NCI-H82 (cell line): Measurements from ENCODE around the gene RBKS.
A peak's percentile ranks its signal among the peaks of the same experiment; 100 is the strongest.
"Not testable (repeated sequence)": the region's sequence is repeated elsewhere in the genome, so short reads cannot be mapped to it uniquely, and the experiment has no call there.

ENCODE experiments used
- DNase-seq: peaks from one replicate; lab custom pipeline; 2025; lab: John Stamatoyannopoulos, UW

RBKS gene

DNA sequence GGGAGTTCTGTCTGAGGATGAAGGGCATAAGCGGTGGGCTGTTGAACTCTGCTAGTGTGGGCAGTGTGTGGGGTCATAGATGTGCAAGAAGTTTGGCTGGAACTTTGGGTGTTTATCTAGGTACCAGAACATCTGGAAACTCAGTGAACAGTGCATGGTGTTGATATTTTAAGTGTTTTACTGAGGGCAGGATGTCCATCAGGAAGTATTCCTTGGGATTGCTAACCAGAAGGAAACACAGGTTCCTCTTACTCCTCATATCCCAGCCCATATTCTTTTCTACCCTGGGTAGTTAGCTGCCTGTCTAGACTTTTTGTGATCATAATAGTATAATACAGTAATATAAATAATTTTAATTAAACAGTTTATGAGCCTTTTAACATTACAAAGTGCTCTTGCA is 15.9 kb upstream of the RBKS start:
- no peak for DNase-seq

DNA sequence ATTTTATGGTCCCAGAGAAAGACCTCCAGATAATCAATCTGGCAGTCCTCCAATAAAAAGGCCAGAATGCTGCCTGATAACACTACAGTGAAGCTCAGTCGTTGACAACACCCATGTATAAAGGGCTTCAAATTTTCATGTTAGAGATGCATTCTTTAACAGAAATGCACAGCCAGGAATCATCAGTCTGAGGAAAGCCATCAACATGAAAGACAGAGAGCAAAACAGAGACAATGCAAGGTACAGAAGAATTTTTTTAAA is 14.1 kb upstream of the RBKS start:
- DNase-seq: no peak

DNA sequence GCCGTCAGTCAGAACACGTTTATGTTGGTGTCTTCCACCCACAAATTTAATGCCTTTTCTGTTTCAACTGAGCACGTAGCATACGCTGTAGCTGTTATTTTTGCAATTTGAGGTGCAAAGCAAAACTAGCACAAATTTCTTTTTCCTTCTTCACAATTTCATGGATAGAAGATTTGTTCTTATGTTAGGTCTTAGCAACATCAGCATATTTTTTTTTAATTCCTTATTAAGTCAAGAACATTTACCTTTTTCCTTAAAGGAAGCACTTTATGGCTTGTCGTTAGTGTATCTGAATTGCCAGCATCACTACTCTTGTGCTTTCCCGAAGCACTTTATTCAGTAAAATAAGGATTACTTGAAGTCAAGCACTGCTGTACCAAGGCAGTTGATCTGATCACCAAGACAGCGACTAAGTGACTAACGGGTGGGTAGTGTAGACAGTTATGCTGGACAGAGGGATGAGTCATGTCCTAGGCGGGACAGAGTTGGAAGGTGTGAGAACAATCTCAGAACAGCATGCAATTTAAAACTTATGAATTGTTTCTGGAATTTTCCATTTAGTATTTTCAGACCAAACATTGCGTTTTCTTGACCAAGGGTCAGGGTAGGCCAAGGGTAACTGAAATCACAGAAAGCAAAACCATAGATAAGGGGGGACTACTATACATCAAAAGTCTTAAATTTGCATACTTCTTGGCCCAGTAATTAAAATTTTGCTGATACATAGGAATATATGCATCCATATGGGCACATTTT is 13.6 kb upstream of the RBKS start:
- DNase-seq: no peak

- DNase-seq: no peak
Measured at GRCh38 chr2:27903018-27903417, 12.8 kb upstream of the RBKS start.

GRCh38 chr2:27902098-27902497 is 11.9 kb upstream of the RBKS start:
- DNase-seq: no peak

DNA sequence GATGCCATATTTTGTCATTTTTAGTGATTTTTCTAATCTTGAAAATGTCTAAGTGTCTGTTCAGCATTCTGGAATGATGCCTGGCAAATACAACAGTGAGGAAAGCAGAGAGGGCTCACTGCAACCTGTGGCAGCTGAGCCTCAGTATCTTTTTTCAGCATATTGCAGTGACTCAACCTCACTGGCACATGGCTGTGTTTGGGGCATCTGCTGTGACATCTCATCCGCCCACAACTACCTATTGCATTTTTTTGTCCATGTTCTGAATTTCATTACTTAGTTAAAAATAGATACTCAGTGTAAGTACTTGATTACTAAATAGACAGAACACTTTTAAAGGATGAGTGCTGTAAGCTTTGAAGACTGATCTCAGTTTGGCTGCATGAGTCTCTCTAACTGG is 11.0 kb upstream of the RBKS start:
- DNase-seq: no peak

DNA sequence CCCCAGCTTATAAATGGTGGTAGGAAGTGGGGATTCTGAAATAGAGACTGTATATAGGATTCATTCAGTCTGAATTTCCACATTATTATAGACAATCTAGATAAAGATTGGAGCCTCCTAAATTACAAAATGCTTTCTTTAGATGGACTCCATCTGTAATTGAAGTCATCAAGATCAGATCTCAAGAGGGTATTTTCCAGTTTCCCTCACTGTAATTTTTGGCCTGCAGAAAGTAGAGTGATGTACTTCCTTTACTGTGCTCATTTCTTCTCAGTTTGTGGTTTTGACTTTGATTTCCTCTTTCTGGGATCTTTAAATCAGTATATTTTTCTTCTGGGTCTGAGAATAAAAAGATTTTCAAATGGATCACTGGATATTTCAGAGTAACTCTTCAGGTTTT is 7.5 kb upstream of the RBKS start:
- no peak for DNase-seq

DNA sequence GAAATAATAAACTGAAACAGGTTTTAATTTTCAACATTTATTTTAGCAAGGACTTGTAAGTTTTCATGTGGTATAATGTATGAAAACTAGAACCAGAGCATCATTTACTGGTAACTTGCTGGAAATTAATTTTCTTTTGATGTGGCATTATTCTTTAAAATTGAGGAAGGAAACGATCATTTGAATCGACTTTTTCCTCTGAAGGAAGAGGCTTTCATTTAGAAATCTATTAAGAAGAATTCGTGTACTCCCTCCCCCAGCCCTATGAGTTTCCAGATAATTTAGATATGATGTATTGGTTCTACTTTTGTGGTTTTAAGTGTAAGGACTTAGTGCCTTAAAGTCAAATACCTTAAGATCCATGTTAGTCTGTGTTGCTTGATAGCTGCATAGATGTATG is 2.8 kb upstream of the RBKS start:
- DNase-seq: no peak

DNA sequence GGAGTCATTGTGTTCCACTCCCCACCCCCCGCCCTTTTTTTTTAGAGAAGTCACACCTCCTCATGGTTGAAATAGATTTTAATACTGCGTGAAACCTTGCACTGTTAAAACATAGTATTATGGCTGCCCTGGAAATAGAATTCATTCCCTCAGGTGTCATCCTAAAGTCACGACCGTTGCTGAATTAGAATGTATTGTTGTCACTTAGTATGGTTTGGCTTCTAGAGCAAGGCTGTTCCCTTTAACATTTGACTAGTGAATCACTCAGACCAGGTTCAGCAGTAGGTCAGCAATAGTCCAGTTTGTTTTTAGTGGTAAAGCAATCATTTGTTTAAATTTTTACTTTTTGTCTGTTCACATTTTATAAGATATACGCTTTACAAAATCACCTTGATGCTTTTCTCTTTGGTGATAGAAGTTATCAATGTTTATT is 1.5 kb upstream of the RBKS start:
- no peak for DNase-seq

DNA sequence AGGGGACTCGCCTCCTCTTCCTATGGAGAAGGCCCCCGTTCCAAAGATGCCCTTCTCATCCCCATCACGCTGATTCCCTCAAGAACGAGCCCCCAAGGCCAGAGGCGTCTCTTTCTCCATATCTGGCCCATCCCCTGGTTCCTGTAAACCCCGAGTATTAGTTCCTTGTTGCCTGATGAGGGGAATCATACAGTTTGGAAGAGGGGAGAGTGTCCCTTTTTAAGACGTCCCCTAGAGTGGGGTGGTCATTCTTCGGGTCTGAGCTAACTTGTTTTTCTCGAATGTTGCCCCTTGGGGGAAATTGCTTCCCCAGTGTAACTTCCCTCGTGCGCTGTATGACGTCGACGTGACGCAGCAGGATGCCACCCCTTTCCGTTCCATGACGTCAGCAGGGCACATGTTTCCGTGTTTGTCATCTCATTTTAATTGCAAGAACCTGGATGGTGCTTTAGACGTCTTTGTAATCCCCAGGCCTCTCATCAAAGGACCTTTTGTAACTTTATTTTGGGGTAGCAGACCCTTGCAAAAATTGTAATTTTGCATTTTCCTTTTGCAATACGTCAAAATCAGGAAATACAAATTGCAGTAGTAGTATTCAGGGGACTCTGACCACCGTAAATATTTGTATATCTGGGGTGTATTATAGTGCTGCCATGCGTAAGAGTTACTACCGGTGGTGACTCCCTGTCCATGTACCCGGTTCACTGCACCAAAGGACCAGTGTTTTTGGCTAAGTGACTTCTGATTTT is 911 bp upstream of the RBKS start:
- peak; percentile 72 for DNase-seq

DNA sequence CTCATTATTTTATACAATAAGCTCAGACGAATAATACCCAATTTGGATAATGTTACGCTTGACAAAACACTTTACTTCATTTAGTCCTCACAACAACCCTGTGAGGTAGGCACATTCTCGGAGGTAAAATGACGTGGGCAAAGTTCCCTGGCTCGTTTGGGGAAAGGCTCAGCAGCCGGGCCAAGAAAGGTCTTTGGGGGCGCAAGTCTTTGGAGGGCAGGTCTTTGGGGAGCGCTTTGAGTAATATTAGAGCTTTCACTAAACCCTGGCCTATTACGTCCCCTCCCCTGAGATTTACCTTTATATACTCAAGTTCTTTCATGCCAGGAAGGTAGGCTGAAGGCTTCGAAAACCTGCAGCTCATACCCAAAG is 427 bp downstream of the RBKS start:
- peak; percentile 32 for DNase-seq

DNA sequence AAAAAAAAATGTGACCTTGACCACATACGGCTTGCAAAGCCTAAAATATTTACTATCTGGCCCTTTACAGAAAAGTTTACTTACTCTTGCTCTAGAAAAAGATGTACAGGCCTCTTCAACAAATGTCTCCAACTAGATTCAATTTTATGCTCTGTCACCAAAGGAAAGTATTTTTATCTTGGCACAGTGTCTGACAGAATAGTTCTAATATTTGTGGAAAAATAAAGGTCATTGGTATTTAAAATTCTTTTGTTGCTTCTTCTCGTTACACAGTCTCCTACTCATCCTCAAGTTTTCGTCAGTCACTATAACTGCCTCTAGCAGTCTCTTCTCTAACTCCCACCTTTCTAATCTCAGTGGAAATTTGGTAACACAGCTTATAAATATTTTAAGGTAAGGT is 1.4 kb downstream of the RBKS start:
- no peak for DNase-seq

GRCh38 chr2:27887830-27888229 is 2.4 kb downstream of the RBKS start:
- no peak for DNase-seq

DNA sequence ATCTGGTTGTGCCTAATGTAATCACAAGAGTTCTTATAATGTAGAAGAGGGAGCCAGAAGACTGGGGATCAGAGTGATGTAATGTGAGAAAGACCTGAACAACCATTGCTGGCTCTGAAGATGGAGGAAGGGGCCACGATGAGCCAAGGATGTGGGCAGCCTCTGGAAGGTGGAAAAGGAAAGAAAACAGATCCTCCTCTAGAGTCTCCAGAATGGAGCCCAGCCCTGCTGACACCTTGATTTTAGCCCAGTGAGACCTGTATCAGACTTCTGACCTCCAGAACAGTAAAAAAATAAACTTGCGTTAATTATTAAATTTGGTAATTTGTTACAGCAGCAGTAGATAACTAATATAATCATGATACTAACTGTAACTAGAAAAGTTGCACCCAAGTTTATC is 3.1 kb downstream of the RBKS start:
- no peak for DNase-seq

DNA sequence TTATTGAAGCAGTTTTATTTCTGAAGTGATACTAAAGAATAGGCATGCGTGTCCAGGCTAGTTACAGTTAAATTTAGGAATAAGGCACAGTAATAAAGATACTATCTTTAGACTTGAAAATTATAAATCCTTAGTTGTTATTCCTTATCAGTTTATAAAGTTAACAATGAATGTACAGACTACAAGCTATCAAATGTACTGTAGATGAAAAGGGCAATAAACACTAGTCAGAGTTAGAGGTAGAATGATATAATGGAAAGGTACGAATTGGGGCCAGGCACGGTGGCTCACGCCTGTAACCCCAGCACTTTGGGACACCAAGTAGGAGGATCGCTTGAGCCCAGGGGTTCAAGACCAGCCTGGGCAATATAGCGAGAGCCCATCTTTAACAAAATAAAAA is 3.9 kb downstream of the RBKS start:
- no peak for DNase-seq

DNA sequence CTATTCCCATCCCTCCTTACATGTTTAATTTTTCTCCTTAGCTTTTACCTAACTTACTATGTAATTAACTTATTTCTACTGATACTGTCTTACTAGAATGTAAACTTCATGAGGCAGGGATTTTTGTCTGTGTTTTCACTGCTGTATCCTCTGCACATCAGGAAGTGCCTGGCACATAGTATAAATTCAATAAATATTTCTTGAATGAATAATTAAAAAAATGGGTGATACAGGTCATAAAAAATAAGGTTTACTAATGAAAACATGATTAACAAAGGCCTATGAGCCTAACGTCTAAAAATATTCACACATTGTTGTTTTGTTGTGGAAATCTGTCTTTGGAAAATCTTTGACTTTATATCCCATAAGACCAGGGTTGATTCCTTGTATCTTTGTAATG is 4.5 kb downstream of the RBKS start:
- no peak for DNase-seq

- DNase-seq: peak; percentile 81
Measured at GRCh38 chr2:27885234-27885633, 5.0 kb downstream of the RBKS start.

DNA sequence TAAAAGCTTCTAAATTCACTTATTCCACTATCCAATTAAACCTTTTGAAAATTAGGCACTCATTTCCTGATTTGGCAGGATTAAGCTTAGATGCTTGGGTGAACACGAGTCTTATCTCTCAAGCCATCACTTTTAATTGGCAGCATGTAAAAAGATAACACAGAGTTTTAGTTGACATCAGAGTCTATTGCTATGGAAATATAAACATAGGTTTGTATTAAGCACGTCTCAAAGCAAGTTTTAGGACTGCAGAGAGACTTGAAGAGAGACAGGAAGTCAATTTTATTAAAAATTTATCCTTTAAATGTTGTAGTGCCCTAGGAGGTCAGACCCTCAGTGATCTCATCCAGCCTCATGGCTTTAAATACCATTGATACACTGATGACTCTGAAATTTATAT is 5.6 kb downstream of the RBKS start:
- DNase-seq: peak; percentile 67

DNA sequence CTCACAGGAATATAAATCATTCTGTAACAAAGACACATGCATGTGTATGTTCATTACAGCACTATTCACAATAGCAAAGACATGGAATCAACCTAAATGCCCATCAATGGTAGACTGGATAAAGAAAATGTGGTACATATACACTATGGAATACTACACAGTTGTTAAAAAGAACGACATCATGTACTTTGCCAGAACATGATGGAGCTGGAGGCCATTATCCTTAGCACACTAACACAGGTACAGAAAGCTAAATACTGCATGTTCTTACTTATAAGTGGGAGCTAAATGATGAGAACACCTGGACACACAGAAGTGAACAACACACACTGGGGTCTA is 7.6 kb downstream of the RBKS start:
- not testable (repeated sequence) for DNase-seq

- DNase-seq: not testable (repeated sequence)
Measured at GRCh38 chr2:27881815-27882583, 8.2 kb downstream of the RBKS start.

- no peak for DNase-seq
Measured at GRCh38 chr2:27878825-27879224, 11.4 kb downstream of the RBKS start.

GRCh38 chr2:27875089-27875881 is 14.9 kb downstream of the RBKS start:
- DNase-seq: no peak

GRCh38 chr2:27873091-27873490 is 17.1 kb downstream of the RBKS start:
- no peak for DNase-seq
